Sigmoid colon (tissue), 4 donors: ENCODE data around the gene CACNA1C.

Experiments used
- EP300 ChIP-seq, 4 donors: sonication (generic); formaldehyde crosslinking; IDR thresholded peaks; one replicate each; pipeline ENCODE4 v1.6.1; 2017; ENCODE audit warnings: antibody characterized with exemption in 4 of 4
- POLR2A ChIP-seq, 2 donors: fragments of 450-650 bp; IDR thresholded peaks; one replicate each; pipeline ENCODE4 v1.6.1; 2016; ENCODE audit warnings: antibody characterized with exemption in 2 of 2, mild to moderate bottlenecking in 2 of 2, moderate library complexity in 2 of 2
- POLR2AphosphoS5 ChIP-seq, 4 donors: sonication (generic); formaldehyde crosslinking; IDR thresholded peaks; one replicate each; pipeline ENCODE4 v1.6.1; 2017; ENCODE audit warnings: antibody characterized with exemption in 4 of 4
- TF ChIP-seq, protein P1 (sequence below), 4 experiments: fragments of 450-650 bp in 3 of 4; fragments of 200-600 bp in 1 of 4; IDR thresholded peaks; one replicate each; pipeline ENCODE4 v1.5.1; 2016 to 2019; ENCODE audit warnings: antibody characterized with exemption in 4 of 4, mild to moderate bottlenecking in 3 of 4, moderate library complexity in 2 of 4

GRCh38 chr12:2406903-2407302 lies 354.1 kb downstream of the CACNA1C start:
- TF ChIP-seq, protein P1, sequence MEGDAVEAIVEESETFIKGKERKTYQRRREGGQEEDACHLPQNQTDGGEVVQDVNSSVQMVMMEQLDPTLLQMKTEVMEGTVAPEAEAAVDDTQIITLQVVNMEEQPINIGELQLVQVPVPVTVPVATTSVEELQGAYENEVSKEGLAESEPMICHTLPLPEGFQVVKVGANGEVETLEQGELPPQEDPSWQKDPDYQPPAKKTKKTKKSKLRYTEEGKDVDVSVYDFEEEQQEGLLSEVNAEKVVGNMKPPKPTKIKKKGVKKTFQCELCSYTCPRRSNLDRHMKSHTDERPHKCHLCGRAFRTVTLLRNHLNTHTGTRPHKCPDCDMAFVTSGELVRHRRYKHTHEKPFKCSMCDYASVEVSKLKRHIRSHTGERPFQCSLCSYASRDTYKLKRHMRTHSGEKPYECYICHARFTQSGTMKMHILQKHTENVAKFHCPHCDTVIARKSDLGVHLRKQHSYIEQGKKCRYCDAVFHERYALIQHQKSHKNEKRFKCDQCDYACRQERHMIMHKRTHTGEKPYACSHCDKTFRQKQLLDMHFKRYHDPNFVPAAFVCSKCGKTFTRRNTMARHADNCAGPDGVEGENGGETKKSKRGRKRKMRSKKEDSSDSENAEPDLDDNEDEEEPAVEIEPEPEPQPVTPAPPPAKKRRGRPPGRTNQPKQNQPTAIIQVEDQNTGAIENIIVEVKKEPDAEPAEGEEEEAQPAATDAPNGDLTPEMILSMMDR (IDR thresholded peaks at IDR 0.05) = no peak
- TF ChIP-seq POLR2A (IDR thresholded peaks at IDR 0.05) = no peak
- no peak for TF ChIP-seq POLR2AphosphoS5 (IDR thresholded peaks at IDR 0.05)
- no peak for TF ChIP-seq EP300 (IDR thresholded peaks at IDR 0.05)
